HCT116 (cell line): ENCODE results near the gene OPN1MW3. TPM values are rescaled to one million over a fixed set of nuclear protein-coding genes. Genes with fewer than 3 reads are reported as not detected.

Experiments
- ATAC-seq: fragments of 200-7000 bp; cut with Tn5 transposase; 2 replicates; pipeline ENCODE4 v1.9.1; 2020; ENCODE audit warnings: mild to moderate bottlenecking, moderate library complexity
- BruUV-seq: library from RNA; stranded (reverse); fragments of 400-500 nt; replicated peaks from 2 replicates; lab custom pipeline; 2021; lab: Mats Ljungman, UMichigan
- CTCF ChIA-PET: fragments of 300-600 bp; sonication (Branson Sonifier 250); formaldehyde crosslinking; loops from one replicate; lab custom pipeline; 2021; ENCODE audit warnings: antibody characterized with exemption; lab: Charles Lee
- POLR2A ChIA-PET: fragments of 300-600, 350-600 bp; sonication (Branson Sonifier 250); formaldehyde crosslinking; loops from one replicate; lab custom pipeline; 2021; ENCODE audit warnings: antibody characterized with exemption; lab: Charles Lee
- RAD21 ChIA-PET, 2 experiments: fragments of 300-600 bp; sonication (Branson Sonifier 250); formaldehyde crosslinking; loops; one replicate each; lab custom pipeline; 2023; ENCODE audit warnings: low total read pairs in 2 of 2; ENCODE audit not compliant: uncharacterized antibody in 2 of 2, unreplicated experiment in 2 of 2, low non-redundant PET in 1 of 2; lab: Charles Lee
- DNase-seq: peaks from one replicate; pipeline ENCODE4 v3.0.0-alpha.2; 2010; ENCODE audit warnings: low read depth, low spot score
- H2AFZ ChIP-seq: fragments of 200-600 bp; shearing (Covaris generic), sonication (generic); 2 replicates; pipeline ENCODE4 v1.6.1; 2017; ENCODE audit warnings: low read depth, mixed run types, mixed read lengths, antibody characterized with exemption, low read length; ENCODE audit not compliant: poor library complexity, severe bottlenecking
- H3K27ac ChIP-seq: 2 replicates; pipeline ENCODE4 v1.5.1; 2012; ENCODE audit warnings: low read depth, low read length
- H3K27me3 ChIP-seq: fragments of 200-600 bp; sonication (generic); 2 replicates; pipeline ENCODE4 v1.6.1; 2016; ENCODE audit warnings: mixed run types, low read length, mixed read lengths; ENCODE audit not compliant: insufficient read depth
- H3K36me3 ChIP-seq, 2 experiments: fragments of 200-500 bp in 1 of 2; fragments of 200-600 bp in 1 of 2; sonication (Bioruptor generic) in 1 of 2; sonication (generic) in 1 of 2; 2 replicates each; pipeline versions ENCODE4 v1.5.1 to v1.6.1; 2014 to 2016; ENCODE audit warnings: low read length in 2 of 2, inconsistent platforms in 1 of 2, mixed read lengths in 1 of 2, mixed run types in 1 of 2; ENCODE audit not compliant: insufficient read depth in 2 of 2, control insufficient read depth in 1 of 2
- H3K4me1 ChIP-seq, 2 experiments: fragments of 200-600 bp in 1 of 2; sonication (generic) in 1 of 2; 2 replicates each; pipeline versions ENCODE4 v1.5.1 to v1.6.1; 2012 to 2017; ENCODE audit warnings: low read length in 2 of 2, inconsistent platforms in 1 of 2, mild to moderate bottlenecking in 1 of 2, mixed read lengths in 1 of 2, mixed run types in 1 of 2, moderate library complexity in 1 of 2; ENCODE audit not compliant: insufficient read depth in 2 of 2, control insufficient read depth in 1 of 2
- H3K4me2 ChIP-seq: fragments of 200-600 bp; sonication (generic); 2 replicates; pipeline ENCODE4 v1.6.1; 2017; ENCODE audit warnings: mixed run types, low read length, mixed read lengths
- H3K4me3 ChIP-seq, 2 experiments: fragments of 200-600 bp in 1 of 2; sonication (generic) in 1 of 2; replicated peaks in 1 of 2; 2 replicates each; pipeline ENCODE4 v1.5.1; 2011 to 2016; ENCODE audit warnings: low read length in 2 of 2, control low read depth in 1 of 2, low read depth in 1 of 2, mild to moderate bottlenecking in 1 of 2, mixed read lengths in 1 of 2, mixed run types in 1 of 2
- H3K79me2 ChIP-seq: fragments of 200-600 bp; sonication (generic); 2 replicates; pipeline ENCODE4 v1.6.1; 2017; ENCODE audit warnings: mild to moderate bottlenecking, mixed run types, low read length, moderate library complexity, mixed read lengths; ENCODE audit not compliant: insufficient read depth
- H3K9ac ChIP-seq: fragments of 200-600 bp; sonication (generic); 2 replicates; pipeline ENCODE4 v1.6.1; 2016; ENCODE audit warnings: low read length, mixed read lengths
- H3K9me2 ChIP-seq: fragments of 200-600 bp; sonication (generic), shearing (Covaris generic); 2 replicates; pipeline ENCODE4 v1.6.1; 2017; ENCODE audit warnings: mixed run types, mild to moderate bottlenecking, moderate library complexity; ENCODE audit not compliant: insufficient read depth
- H3K9me3 ChIP-seq, 2 experiments: fragments of 200-500 bp in 1 of 2; fragments of 200-600 bp in 1 of 2; sonication (Bioruptor generic) in 1 of 2; sonication (generic) in 1 of 2; 2 replicates each; pipeline ENCODE4 v1.6.1; 2014 to 2017; ENCODE audit warnings: low read length in 2 of 2, mixed read lengths in 2 of 2, inconsistent platforms in 1 of 2, low read depth in 1 of 2, mild to moderate bottlenecking in 1 of 2, mixed run types in 1 of 2, moderate library complexity in 1 of 2; ENCODE audit not compliant: control insufficient read depth in 1 of 2, insufficient read depth in 1 of 2
- H4K20me1 ChIP-seq: fragments of 200-600 bp; sonication (generic), shearing (Covaris generic); 2 replicates; pipeline ENCODE4 v1.6.1; 2017; ENCODE audit warnings: mixed run types, mild to moderate bottlenecking, moderate library complexity; ENCODE audit not compliant: insufficient read depth
- POLR2AphosphoS5 ChIP-seq: IDR thresholded peaks from 2 replicates; pipeline ENCODE4 v1.6.1; 2011; ENCODE audit warnings: mild to moderate bottlenecking, low read depth, low read length, moderate library complexity
- intact Hi-C: fragments of 100-400 bp; cut with micrococcal nuclease; formaldehyde crosslinking; loops from 2 replicates; pipeline ENCODE4 v1.10.0; 2022
- total RNA-seq: library from RNA; stranded (reverse); gene quantifications from one replicate; pipeline ENCODE4 v1.2.1, GENCODE V29; 2021; ENCODE audit not compliant: unreplicated experiment

Gene OPN1MW3
- total RNA-seq, 1 experiment from 2014 or later, result not detected

DNA sequence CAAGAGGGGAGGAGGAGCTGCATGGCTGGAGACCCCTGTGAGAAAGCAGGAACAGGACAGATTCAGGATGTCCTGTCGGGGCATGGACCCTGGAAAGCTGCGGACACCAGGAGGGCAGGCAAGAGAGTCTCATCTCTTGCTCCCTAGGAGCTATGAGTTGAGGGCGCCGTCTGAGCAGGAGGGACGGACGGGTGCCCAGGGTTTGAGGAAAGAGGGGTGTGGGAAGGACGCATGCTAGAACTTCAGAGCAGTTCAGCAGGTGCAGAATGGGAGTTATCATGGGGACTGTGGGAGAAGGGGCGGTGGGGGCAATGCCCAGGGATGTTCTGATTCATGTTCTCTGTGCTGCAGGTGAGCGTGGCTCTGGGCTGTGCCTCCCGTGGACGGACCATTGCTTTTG, 63.0 kb downstream of the OPN1MW3 start:
- H3K9ac ChIP-seq, result no peak overlapping the region
- H4K20me1 ChIP-seq, result no peaks in the 10 kb centered on the region
- H3K27ac ChIP-seq, result no peak overlapping the region
- H3K9me2 ChIP-seq, result no peaks in the 10 kb centered on the region
- ChIA-PET POLR2A (no interaction called here), RAD21 (no interaction called here), CTCF (no interaction called here)
- no TSS peak for BruUV-seq
- H3K9me3 ChIP-seq, result no peaks in the 10 kb centered on the region
- intact Hi-C loops, result no loop called here
- H3K36me3 ChIP-seq, result no peaks in the 10 kb centered on the region
- H3K4me2 ChIP-seq, result no peak overlapping the region
- TF ChIP-seq POLR2AphosphoS5, result no peak
- no peaks in the 10 kb centered on the region for H3K79me2 ChIP-seq
- H2AFZ ChIP-seq, result no peak overlapping the region
- ATAC-seq (no peak), DNase-seq (no peak)
- no peaks in the 10 kb centered on the region; a peak in 1 of 4 replicates for H3K4me1 ChIP-seq
- 0 out of 2 replicates have a peak, but pooled peaks cover 5% of the 10 kb centered on the region for H3K27me3 ChIP-seq
- H3K4me3 ChIP-seq, result no peak overlapping the region

Other genes with a start within 250 kb of the OPN1MW3 start
- gene IRAK1, start 237.7 kb upstream of the OPN1MW3 start, total RNA-seq, result 92.3 TPM
- 32.4 TPM for gene MECP2, start 159.9 kb upstream of the OPN1MW3 start, total RNA-seq
- gene OPN1LW, start 113.3 kb upstream of the OPN1MW3 start, total RNA-seq, result not detected
- gene OPN1MW, start 75.0 kb upstream of the OPN1MW3 start, total RNA-seq, result not detected
- not detected for gene OPN1MW2, start 37.8 kb upstream of the OPN1MW3 start, total RNA-seq
- gene TEX28, start 37.5 kb downstream of the OPN1MW3 start, total RNA-seq, result not detected
- 0.34 TPM for gene TKTL1, start 38.2 kb downstream of the OPN1MW3 start, total RNA-seq
- gene FLNA, start 117.1 kb downstream of the OPN1MW3 start, total RNA-seq, result 546 TPM
- 102 TPM for gene EMD, start 121.7 kb downstream of the OPN1MW3 start, total RNA-seq
- gene RPL10, start 140.8 kb downstream of the OPN1MW3 start, total RNA-seq, result 3,069 TPM
- 16.5 TPM for gene DNASE1L1, start 151.7 kb downstream of the OPN1MW3 start, total RNA-seq
- gene TAFAZZIN, start 154.0 kb downstream of the OPN1MW3 start, total RNA-seq, result 28.0 TPM
- gene ATP6AP1, start 171.1 kb downstream of the OPN1MW3 start, total RNA-seq, result 53.4 TPM
- gene GDI1, start 179.6 kb downstream of the OPN1MW3 start, total RNA-seq, result 122 TPM
- gene FAM50A, start 186.6 kb downstream of the OPN1MW3 start, total RNA-seq, result 46.5 TPM
- gene PLXNA3, start 200.7 kb downstream of the OPN1MW3 start, total RNA-seq, result 89.3 TPM
- gene LAGE3, start 221.7 kb downstream of the OPN1MW3 start, total RNA-seq, result 42.8 TPM
- 37.4 TPM for gene UBL4A, start 229.0 kb downstream of the OPN1MW3 start, total RNA-seq
- gene SLC10A3, start 233.0 kb downstream of the OPN1MW3 start, total RNA-seq, result 16.2 TPM